Camera-type eye (tissue), 1 donor: Measurements from ENCODE around the gene FOXO6. TPM values are rescaled to one million over a fixed set of nuclear protein-coding genes. Genes with fewer than 3 reads are reported as not detected.

Source experiments
- total RNA-seq: library from RNA; depleted of rRNA; stranded (reverse); fragments of >200 nt; gene quantifications from one replicate; pipeline ENCODE4 v1.2.3, GENCODE V29; 2014

Gene FOXO6
- 26.5 TPM for total RNA-seq

DNA sequence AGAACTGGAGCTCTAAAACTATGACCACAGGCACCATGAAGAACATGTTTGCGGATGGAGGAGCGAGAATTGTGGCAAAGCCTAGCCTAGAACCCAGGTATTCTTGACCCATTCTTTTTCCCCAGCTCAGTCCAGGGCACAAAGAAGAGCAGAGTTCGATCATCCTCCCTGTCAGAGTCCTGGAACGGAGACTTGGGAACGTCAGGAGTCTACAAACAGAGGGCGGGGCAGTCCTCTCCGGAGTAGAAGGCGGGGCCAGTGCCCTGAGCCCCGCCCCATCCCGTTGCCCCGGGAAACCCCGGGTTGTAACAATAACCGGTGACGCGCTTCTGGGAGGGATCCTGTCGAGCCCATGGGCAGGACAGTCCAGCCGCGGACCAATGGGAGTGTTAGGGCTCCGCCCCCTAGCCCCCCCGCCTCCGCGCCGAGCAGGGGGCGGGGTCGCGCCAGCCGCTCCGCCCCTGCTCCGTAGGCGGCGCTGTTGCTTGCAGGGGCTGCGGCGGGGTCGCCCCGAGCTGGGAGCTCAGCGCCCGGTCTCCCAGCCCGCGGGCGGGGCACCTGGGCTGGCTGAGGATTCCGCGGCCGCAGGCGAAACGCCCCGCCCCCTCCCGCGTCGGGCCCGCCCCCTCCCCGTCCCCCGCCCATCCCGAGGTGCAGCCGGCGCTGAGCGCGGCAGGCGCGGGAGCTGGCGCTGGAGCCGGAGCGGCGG lies at the start of gene FOXO6:
Gene FOXO6, plus strand, starts transcription at position 649 of the 709 bp plus-strand sequence.

Other genes with a start within 250 kb of the FOXO6 start
- gene SCMH1, start 119.1 kb upstream of the FOXO6 start, total RNA-seq = 81.1 TPM
- gene EDN2, start 123.2 kb downstream of the FOXO6 start, total RNA-seq = 1.6 TPM